Measurements from ENCODE around the gene PBX3. TPM values are rescaled to one million over a fixed set of nuclear protein-coding genes. Genes with fewer than 3 reads are reported as not detected.

The PBX3 gene
- total and polyA plus RNA-seq, 7 donors: 4.2 to 12.7 (median 6.6) TPM

GRCh38 chr9:125964702-125965225, 217.6 kb downstream of the PBX3 start:
- H3K27ac ChIP-seq: no peak overlapping the region
- no peaks in the 10 kb centered on the region for H3K9me3 ChIP-seq
- DNase-seq (no peak), ATAC-seq (no peak)
- no peak overlapping the region for H3K4me3 ChIP-seq
- H3K36me3 ChIP-seq (ENCODE audit: insufficient read depth in 1 of 2, low read depth in 1 of 2): peaks cover 0 to 10% of the 10 kb centered on the region in 2 donors
- H3K4me1 ChIP-seq: no peaks in the 10 kb centered on the region
- 91 to 97% (median 93%) methylated on average over 6 of the region's 6 CpGs for WGBS, 3 donors
- H3K27me3 ChIP-seq (ENCODE audit: insufficient read depth in 3 of 3, low read length in 2 of 3): no peaks in the 10 kb centered on the region
- TF ChIP-seq, protein P1, sequence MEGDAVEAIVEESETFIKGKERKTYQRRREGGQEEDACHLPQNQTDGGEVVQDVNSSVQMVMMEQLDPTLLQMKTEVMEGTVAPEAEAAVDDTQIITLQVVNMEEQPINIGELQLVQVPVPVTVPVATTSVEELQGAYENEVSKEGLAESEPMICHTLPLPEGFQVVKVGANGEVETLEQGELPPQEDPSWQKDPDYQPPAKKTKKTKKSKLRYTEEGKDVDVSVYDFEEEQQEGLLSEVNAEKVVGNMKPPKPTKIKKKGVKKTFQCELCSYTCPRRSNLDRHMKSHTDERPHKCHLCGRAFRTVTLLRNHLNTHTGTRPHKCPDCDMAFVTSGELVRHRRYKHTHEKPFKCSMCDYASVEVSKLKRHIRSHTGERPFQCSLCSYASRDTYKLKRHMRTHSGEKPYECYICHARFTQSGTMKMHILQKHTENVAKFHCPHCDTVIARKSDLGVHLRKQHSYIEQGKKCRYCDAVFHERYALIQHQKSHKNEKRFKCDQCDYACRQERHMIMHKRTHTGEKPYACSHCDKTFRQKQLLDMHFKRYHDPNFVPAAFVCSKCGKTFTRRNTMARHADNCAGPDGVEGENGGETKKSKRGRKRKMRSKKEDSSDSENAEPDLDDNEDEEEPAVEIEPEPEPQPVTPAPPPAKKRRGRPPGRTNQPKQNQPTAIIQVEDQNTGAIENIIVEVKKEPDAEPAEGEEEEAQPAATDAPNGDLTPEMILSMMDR (IDR thresholded peaks at IDR 0.05): no peak
- intact Hi-C loops (cut with DNase I): no loop called here

DNA sequence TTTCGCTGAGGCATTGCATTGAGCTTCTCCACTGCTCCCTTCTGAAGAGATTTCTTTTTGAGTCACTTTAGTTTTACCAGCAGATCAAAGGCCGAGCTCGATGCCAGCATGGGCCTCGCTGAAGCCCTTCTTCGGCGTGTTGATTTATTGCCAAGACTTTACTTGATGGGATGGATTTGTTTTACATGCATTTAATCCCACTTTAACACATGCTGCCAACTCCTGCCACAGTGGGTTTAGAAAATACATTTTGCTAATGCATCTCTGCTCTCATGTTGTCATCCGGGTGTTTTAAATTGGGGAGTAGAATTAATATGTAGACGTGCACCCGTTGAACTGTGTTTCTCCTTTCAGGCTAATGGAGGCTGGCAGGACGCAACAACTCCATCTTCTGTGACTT, 218.3 kb downstream of the PBX3 start:
- H3K4me3 ChIP-seq: no peak overlapping the region
- no peak for DNase-seq
- H3K36me3 ChIP-seq (ENCODE audit: insufficient read depth in 1 of 2, low read depth in 1 of 2): peaks cover 0 to 10% of the 10 kb centered on the region in 2 donors
- H3K27me3 ChIP-seq (ENCODE audit: insufficient read depth in 3 of 3, low read length in 2 of 3): no peaks in the 10 kb centered on the region
- 69 to 71% (median 71%) methylated on average over 10 of the region's 10 CpGs for WGBS, 3 donors
- intact Hi-C loops (cut with DNase I): no loop called here
- H3K4me1 ChIP-seq: no peaks in the 10 kb centered on the region
- no peak for ATAC-seq
- TF ChIP-seq, protein P1 (IDR thresholded peaks at IDR 0.05): no peak
- no peaks in the 10 kb centered on the region for H3K9me3 ChIP-seq
- H3K27ac ChIP-seq: no peak overlapping the region

DNA sequence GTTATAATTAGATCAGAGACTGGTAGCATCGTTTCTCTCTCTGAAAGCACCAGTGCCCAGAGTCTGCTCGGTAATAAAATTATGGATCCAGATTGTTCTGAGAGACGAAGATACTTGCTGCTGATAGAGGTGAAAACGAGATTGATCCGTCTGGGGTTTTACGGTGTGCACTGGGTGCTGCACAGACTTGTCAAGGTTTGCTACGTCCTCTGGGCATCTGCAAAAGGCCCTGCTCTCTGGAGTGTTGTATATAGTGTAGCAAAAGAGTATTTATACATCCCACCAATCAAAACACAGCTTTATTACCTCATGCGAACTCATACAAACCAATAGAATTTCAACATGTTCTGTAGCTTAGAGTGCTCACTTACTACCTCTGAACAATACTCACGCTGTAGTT, 219.3 kb downstream of the PBX3 start:
- Histone ChIP-seq H3K9me3 (no peaks in the 10 kb centered on the region), H3K4me3 (no peak overlapping the region), H3K27me3 (ENCODE audit: insufficient read depth in 3 of 3, low read length in 2 of 3) (no peaks in the 10 kb centered on the region), H3K4me1 (no peaks in the 10 kb centered on the region), H3K36me3 (ENCODE audit: insufficient read depth in 1 of 2, low read depth in 1 of 2) (peaks cover 0 to 10% of the 10 kb centered on the region in 2 donors), H3K27ac (no peak overlapping the region)
- intact Hi-C loops (cut with DNase I): no loop called here
- 74 to 85% (median 77%) methylated on average over 9 of the region's 9 CpGs for WGBS, 3 donors
- no peak for DNase-seq
- no peak for ATAC-seq
- TF ChIP-seq, protein P1 (IDR thresholded peaks at IDR 0.05): no peak

- intact Hi-C loops (cut with DNase I): no loop called here
- no peak for ATAC-seq
- 45 to 64% (median 49%) methylated on average over 11 of the region's 11 CpGs for WGBS, 3 donors
- DNase-seq: no peak
- no peak overlapping the region for H3K27ac ChIP-seq
- no peaks in the 10 kb centered on the region for H3K9me3 ChIP-seq
- no peak overlapping the region for H3K4me3 ChIP-seq
- TF ChIP-seq, protein P1 (IDR thresholded peaks at IDR 0.05): no peak
- no peaks in the 10 kb centered on the region for H3K27me3 ChIP-seq (ENCODE audit: insufficient read depth in 3 of 3, low read length in 2 of 3)
- no peaks in the 10 kb centered on the region for H3K4me1 ChIP-seq
- peaks cover 0 to 10% of the 10 kb centered on the region in 2 donors for H3K36me3 ChIP-seq (ENCODE audit: insufficient read depth in 1 of 2, low read depth in 1 of 2)
Observed at GRCh38 chr9:125966959-125967711, 220.0 kb downstream of the PBX3 start.

Measured in psoas muscle (tissue), 8 donors.